ENCODE results near the gene DNAH12.

GRCh38 chr3:57572096-57572495 is 28.0 kb upstream of the DNAH12 start:
- TF ChIP-seq EP300 (IDR thresholded peaks at IDR 0.05; ENCODE audit: borderline replicate concordance in 1 of 2, low read depth in 1 of 2, low read length in 1 of 2), result no peak
- no peak for TF ChIP-seq RAD21 (IDR thresholded peaks at IDR 0.05; ENCODE audit: low read length)
- no peak for TF ChIP-seq CTCF (IDR thresholded peaks at IDR 0.05)
- no peak for TF ChIP-seq POLR2AphosphoS5 (IDR thresholded peaks at IDR 0.05; ENCODE audit: low read depth, low read length)
- TF ChIP-seq REST (IDR thresholded peaks at IDR 0.05; ENCODE audit: low read depth, low read length), result no peak
- no peak for TF ChIP-seq FOXM1 (IDR thresholded peaks at IDR 0.05; ENCODE audit: low read depth)
- TF ChIP-seq SMC3 (IDR thresholded peaks at IDR 0.05; ENCODE audit: low read depth, low read length), result no peak
- TF ChIP-seq EZH2phosphoT487 (IDR thresholded peaks at IDR 0.05; ENCODE audit: borderline replicate concordance, low read depth), result no peak
